HEK293 (cell line): ENCODE data around the gene EVC2.

Source experiments
- OSR2 ChIP-seq: fragments of 450-650 bp; formaldehyde crosslinking; IDR thresholded peaks from 2 replicates; pipeline ENCODE4 v1.5.1; 2016; ENCODE audit warnings: missing biosample characterization, missing genetic modification characterization
- PRDM1 ChIP-seq: fragments of 450-650 bp; formaldehyde crosslinking; IDR thresholded peaks from 2 replicates; pipeline ENCODE4; 2016; ENCODE audit warnings: missing biosample characterization, missing genetic modification characterization
- TRIM28 ChIP-seq: IDR thresholded peaks from 2 replicates; pipeline ENCODE4 v1.6.1; 2011; ENCODE audit warnings: low read length, control low read depth, borderline replicate concordance
- YY1 ChIP-seq: fragments of 450-650 bp; formaldehyde crosslinking; IDR thresholded peaks from 2 replicates; pipeline ENCODE4 v1.5.1; 2018; ENCODE audit warnings: missing biosample characterization, missing genetic modification characterization
- ZFP3 ChIP-seq: fragments of 450-650 bp; formaldehyde crosslinking; IDR thresholded peaks from 2 replicates; pipeline ENCODE4 v1.5.1; 2016; ENCODE audit warnings: low read depth, missing biosample characterization, missing genetic modification characterization
- ZFP37 ChIP-seq: fragments of 450-650 bp; formaldehyde crosslinking; IDR thresholded peaks from 2 replicates; pipeline ENCODE4 v1.5.1; 2016; ENCODE audit warnings: missing biosample characterization, missing genetic modification characterization
- ZNF175 ChIP-seq: fragments of 450-650 bp; formaldehyde crosslinking; IDR thresholded peaks from 2 replicates; pipeline ENCODE4 v1.5.1; 2016; ENCODE audit warnings: missing biosample characterization, missing genetic modification characterization
- ZNF184 ChIP-seq: fragments of 450-650 bp; IDR thresholded peaks from 2 replicates; pipeline ENCODE4 v1.5.1; 2018; ENCODE audit warnings: missing biosample characterization, mild to moderate bottlenecking, missing genetic modification characterization
- ZNF433 ChIP-seq: fragments of 450-650 bp; formaldehyde crosslinking; IDR thresholded peaks from 2 replicates; pipeline ENCODE4 v1.5.1; 2016; ENCODE audit warnings: missing biosample characterization, missing genetic modification characterization, low read depth
- ZNF48 ChIP-seq: fragments of 450-650 bp; formaldehyde crosslinking; IDR thresholded peaks from 2 replicates; pipeline ENCODE4 v1.5.1; 2016; ENCODE audit warnings: missing biosample characterization, missing genetic modification characterization
- ZNF549 ChIP-seq: fragments of 450-650 bp; IDR thresholded peaks from 2 replicates; pipeline ENCODE4 v1.5.1; 2018; ENCODE audit warnings: missing biosample characterization, missing genetic modification characterization, mild to moderate bottlenecking, inconsistent platforms, moderate library complexity
- TF ChIP-seq, protein P1 (sequence below): fragments of 450-650 bp; formaldehyde crosslinking; IDR thresholded peaks from 2 replicates; pipeline ENCODE4 v1.5.1; 2016; ENCODE audit warnings: missing biosample characterization, missing genetic modification characterization
- TF ChIP-seq, protein P2 (sequence below): fragments of 450-650 bp; formaldehyde crosslinking; IDR thresholded peaks from 2 replicates; pipeline ENCODE4 v1.5.1; 2016; ENCODE audit warnings: missing biosample characterization, missing genetic modification characterization

DNA sequence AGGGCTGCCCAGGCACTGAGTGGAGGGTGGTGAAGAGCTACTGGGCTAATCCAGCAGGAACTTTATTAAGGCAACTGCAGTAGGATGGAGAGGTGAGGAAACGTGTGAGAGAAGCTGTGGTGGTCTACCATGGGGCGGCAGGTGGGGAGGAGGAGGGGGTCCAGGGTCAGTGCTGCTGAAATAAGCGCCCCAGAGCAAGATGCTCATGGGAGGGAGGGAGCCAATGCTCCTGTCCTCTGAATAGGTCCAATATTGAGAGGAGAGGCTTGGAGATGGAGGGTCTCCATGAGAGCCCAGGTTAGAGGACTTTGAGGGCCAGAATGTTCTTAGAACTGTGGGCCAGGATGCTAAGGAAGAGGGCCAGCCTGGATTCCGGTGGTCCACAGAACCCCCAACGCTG, 37.9 kb upstream of the EVC2 start:
- no peak for TF ChIP-seq PRDM1 (tag by site-specific recombination)
- no peak for TF ChIP-seq ZNF48
- TF ChIP-seq ZFP37 (tag by site-specific recombination): no peak
- TF ChIP-seq ZNF175 (tag by site-specific recombination): no peak
- TF ChIP-seq, protein P1, sequence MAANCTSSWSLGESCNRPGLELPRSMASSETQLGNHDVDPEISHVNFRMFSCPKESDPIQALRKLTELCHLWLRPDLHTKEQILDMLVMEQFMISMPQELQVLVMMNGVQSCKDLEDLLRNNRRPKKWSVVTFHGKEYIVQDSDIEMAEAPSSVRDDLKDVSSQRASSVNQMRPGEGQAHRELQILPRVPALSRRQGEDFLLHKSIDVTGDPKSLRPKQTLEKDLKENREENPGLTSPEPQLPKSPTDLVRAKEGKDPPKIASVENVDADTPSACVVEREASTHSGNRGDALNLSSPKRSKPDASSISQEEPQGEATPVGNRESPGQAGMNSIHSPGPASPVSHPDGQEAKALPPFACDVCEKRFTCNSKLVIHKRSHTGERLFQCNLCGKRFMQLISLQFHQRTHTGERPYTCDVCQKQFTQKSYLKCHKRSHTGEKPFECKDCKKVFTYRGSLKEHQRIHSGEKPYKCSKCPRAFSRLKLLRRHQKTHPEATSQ (tag by site-specific recombination): no peak
- TF ChIP-seq ZFP3 (tag by site-specific recombination): no peak
- TF ChIP-seq, protein P2, sequence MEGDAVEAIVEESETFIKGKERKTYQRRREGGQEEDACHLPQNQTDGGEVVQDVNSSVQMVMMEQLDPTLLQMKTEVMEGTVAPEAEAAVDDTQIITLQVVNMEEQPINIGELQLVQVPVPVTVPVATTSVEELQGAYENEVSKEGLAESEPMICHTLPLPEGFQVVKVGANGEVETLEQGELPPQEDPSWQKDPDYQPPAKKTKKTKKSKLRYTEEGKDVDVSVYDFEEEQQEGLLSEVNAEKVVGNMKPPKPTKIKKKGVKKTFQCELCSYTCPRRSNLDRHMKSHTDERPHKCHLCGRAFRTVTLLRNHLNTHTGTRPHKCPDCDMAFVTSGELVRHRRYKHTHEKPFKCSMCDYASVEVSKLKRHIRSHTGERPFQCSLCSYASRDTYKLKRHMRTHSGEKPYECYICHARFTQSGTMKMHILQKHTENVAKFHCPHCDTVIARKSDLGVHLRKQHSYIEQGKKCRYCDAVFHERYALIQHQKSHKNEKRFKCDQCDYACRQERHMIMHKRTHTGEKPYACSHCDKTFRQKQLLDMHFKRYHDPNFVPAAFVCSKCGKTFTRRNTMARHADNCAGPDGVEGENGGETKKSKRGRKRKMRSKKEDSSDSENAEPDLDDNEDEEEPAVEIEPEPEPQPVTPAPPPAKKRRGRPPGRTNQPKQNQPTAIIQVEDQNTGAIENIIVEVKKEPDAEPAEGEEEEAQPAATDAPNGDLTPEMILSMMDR: no peak
- no peak for TF ChIP-seq ZNF184 (tag by site-specific recombination)
- TF ChIP-seq TRIM28: no peak
- no peak for TF ChIP-seq ZNF549 (tag by site-specific recombination)
- TF ChIP-seq ZNF433 (tag by site-specific recombination): no peak
- TF ChIP-seq YY1 (tag by site-specific recombination): no peak
- no peak for TF ChIP-seq OSR2
